ENCODE measurements around the gene ACAA2.

Gene ACAA2

DNA sequence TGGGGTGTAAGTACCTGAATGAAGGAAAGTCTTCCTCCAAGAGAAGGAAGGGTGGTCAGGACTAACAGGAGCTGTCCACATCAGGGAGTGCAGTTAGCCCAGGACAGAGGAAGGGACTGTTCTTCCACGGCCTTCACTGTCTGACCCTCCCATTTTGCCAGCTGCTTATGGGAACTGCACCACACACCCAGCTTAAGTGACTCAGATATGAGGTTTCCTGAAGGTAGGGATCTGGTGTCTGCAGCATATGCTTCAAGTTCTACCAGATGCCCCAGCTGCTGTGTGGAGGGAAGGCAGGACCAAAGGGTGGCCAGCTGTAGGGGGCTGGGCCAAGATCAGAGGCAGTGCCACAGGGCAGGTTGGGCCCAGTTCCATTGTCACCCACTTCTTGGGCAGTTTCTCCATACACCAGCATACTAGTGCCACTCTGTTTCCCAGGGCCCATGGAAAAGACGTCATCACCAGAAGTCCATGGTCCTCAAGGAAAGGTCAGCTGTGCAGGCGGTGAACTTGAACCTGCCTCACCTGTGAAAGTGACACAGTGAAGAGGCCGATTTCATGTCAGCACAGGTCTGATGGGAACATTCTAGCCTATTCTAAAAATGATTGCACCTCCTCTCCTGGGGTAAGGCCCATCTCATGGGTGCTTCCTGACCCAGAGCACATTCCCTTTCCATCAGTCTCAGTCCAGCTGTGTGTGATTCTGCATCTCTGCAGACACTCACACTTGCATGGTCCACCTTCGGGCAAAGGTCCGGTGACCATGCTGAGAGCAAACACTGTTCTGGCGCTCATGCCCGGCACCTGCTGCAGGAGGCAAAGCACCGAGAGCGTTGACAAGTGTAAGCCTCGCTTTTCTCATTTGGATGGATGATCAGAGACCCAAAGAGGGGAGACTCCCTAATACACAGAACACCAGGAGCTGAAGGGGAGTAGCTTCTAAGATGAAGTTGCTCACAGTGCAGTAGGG is 68.0 kb downstream of the ACAA2 start:
- ATAC-seq (ENCODE audit: insufficient read depth, low read depth) (no peak), DNase-seq (no peak)
- H3K27me3 ChIP-seq (ENCODE audit: insufficient read depth, low read length, poor library complexity): peaks cover 8% of the 10 kb centered on the region
- no peaks in the 10 kb centered on the region for H3K79me2 ChIP-seq (ENCODE audit: insufficient read depth, low read length)
- H3K36me3 ChIP-seq (ENCODE audit: insufficient read depth, low read length): no peaks in the 10 kb centered on the region
- no peaks in the 10 kb centered on the region for H4K20me1 ChIP-seq (ENCODE audit: insufficient read depth, low read length)
- no peak for TF ChIP-seq EZH2 (IDR thresholded peaks at IDR 0.05; ENCODE audit: borderline replicate concordance, low read depth, low read length, severe bottlenecking)
- TF ChIP-seq, protein P1, sequence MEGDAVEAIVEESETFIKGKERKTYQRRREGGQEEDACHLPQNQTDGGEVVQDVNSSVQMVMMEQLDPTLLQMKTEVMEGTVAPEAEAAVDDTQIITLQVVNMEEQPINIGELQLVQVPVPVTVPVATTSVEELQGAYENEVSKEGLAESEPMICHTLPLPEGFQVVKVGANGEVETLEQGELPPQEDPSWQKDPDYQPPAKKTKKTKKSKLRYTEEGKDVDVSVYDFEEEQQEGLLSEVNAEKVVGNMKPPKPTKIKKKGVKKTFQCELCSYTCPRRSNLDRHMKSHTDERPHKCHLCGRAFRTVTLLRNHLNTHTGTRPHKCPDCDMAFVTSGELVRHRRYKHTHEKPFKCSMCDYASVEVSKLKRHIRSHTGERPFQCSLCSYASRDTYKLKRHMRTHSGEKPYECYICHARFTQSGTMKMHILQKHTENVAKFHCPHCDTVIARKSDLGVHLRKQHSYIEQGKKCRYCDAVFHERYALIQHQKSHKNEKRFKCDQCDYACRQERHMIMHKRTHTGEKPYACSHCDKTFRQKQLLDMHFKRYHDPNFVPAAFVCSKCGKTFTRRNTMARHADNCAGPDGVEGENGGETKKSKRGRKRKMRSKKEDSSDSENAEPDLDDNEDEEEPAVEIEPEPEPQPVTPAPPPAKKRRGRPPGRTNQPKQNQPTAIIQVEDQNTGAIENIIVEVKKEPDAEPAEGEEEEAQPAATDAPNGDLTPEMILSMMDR (IDR thresholded peaks at IDR 0.05; ENCODE audit: borderline replicate concordance, extremely low read depth, low read length, poor library complexity, severe bottlenecking): no peak
- no peak overlapping the region for H3K9ac ChIP-seq (ENCODE audit: low read depth, low read length)
- no peaks in the 10 kb centered on the region for H3K9me3 ChIP-seq (ENCODE audit: insufficient read depth, low read length, severe bottlenecking)
- H2AFZ ChIP-seq (ENCODE audit: low read depth, low read length): no peak overlapping the region
- H3K4me1 ChIP-seq (ENCODE audit: insufficient read depth, low read length): no peaks in the 10 kb centered on the region
- no peak overlapping the region for H3K4me2 ChIP-seq (ENCODE audit: insufficient read depth, low read length)
- no peak overlapping the region for H3K27ac ChIP-seq (ENCODE audit: low read length)
- no peak overlapping the region for H3K4me3 ChIP-seq (ENCODE audit: low read depth in 1 of 2, low read length in 2 of 2)

DNA sequence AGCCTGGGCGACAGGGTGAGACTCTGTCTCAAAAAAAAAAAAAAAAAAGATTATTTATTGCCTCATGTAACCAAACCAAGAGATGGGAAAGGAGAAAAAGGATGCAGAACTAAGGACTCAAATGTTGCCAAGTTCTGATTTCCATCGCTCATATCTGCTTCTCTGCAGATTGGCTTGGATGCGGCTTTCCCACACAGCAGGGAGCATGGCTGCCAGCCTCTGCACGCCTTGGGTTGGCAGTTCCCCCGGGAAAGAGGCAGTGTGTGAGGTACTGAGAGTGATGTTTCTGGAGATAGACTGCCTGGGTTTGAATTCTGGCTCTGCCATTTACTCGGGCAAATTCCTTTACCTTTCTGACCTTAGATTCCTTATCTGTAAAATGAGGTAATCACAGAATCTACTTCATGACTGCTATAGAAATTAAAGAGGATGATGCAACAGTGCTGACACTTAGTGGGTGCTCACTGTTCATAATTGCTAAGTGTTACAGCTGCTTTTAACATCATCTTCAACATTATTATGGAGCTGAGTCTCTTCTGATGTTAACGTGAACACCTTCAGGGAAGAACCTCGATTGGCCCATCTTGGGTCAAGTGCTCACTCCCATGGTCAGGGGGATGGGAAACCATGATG is 68.8 kb downstream of the ACAA2 start:
- no peak overlapping the region for H3K4me2 ChIP-seq (ENCODE audit: insufficient read depth, low read length)
- no peak overlapping the region for H3K9ac ChIP-seq (ENCODE audit: low read depth, low read length)
- H3K4me1 ChIP-seq (ENCODE audit: insufficient read depth, low read length): no peaks in the 10 kb centered on the region
- no peak overlapping the region for H2AFZ ChIP-seq (ENCODE audit: low read depth, low read length)
- H3K27ac ChIP-seq (ENCODE audit: low read length): no peak overlapping the region
- H3K4me3 ChIP-seq (ENCODE audit: low read depth in 1 of 2, low read length in 2 of 2): no peak overlapping the region
- H4K20me1 ChIP-seq (ENCODE audit: insufficient read depth, low read length): no peaks in the 10 kb centered on the region
- H3K27me3 ChIP-seq (ENCODE audit: insufficient read depth, low read length, poor library complexity): peaks cover 8% of the 10 kb centered on the region
- H3K9me3 ChIP-seq (ENCODE audit: insufficient read depth, low read length, severe bottlenecking): no peaks in the 10 kb centered on the region
- no peak for ATAC-seq (ENCODE audit: insufficient read depth, low read depth)
- H3K79me2 ChIP-seq (ENCODE audit: insufficient read depth, low read length): no peaks in the 10 kb centered on the region
- no peak for TF ChIP-seq EZH2 (IDR thresholded peaks at IDR 0.05; ENCODE audit: borderline replicate concordance, low read depth, low read length, severe bottlenecking)
- TF ChIP-seq, protein P1 (IDR thresholded peaks at IDR 0.05; ENCODE audit: borderline replicate concordance, extremely low read depth, low read length, poor library complexity, severe bottlenecking): no peak
- no peaks in the 10 kb centered on the region for H3K36me3 ChIP-seq (ENCODE audit: insufficient read depth, low read length)
- no peak for DNase-seq

DNA sequence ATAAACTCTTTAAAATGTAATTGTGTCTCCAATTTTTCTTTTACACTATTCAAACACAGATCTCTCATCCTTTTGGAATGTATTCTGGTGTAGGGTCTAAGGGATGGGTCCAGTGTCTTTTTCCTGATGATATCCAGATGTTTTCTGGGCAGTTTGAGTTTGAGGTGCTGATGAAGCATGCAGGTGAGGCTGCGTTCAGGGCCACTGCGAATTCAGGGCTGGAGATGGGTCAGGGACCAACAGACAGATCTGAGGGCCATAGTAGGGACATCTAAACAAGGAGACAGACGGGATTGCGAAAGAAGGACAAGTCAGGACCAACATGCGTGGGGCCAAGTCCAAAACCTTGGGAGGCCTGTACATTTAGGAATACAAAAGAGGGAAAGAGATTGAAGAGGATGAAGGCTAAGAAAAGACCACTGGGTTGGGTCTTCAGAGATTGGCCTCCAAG is 70.2 kb downstream of the ACAA2 start:
- no peaks in the 10 kb centered on the region for H3K4me1 ChIP-seq (ENCODE audit: insufficient read depth, low read length)
- no peak overlapping the region for H2AFZ ChIP-seq (ENCODE audit: low read depth, low read length)
- peaks cover 8% of the 10 kb centered on the region for H3K27me3 ChIP-seq (ENCODE audit: insufficient read depth, low read length, poor library complexity)
- H4K20me1 ChIP-seq (ENCODE audit: insufficient read depth, low read length): no peaks in the 10 kb centered on the region
- no peaks in the 10 kb centered on the region for H3K79me2 ChIP-seq (ENCODE audit: insufficient read depth, low read length)
- no peak for DNase-seq
- H3K9me3 ChIP-seq (ENCODE audit: insufficient read depth, low read length, severe bottlenecking): no peaks in the 10 kb centered on the region
- TF ChIP-seq, protein P1 (IDR thresholded peaks at IDR 0.05; ENCODE audit: borderline replicate concordance, extremely low read depth, low read length, poor library complexity, severe bottlenecking): no peak
- no peak for TF ChIP-seq EZH2 (IDR thresholded peaks at IDR 0.05; ENCODE audit: borderline replicate concordance, low read depth, low read length, severe bottlenecking)
- no peaks in the 10 kb centered on the region for H3K36me3 ChIP-seq (ENCODE audit: insufficient read depth, low read length)
- no peak overlapping the region for H3K4me2 ChIP-seq (ENCODE audit: insufficient read depth, low read length)
- no peak for ATAC-seq (ENCODE audit: insufficient read depth, low read depth)
- no peak overlapping the region for H3K4me3 ChIP-seq (ENCODE audit: low read depth in 1 of 2, low read length in 2 of 2)
- no peak overlapping the region for H3K27ac ChIP-seq (ENCODE audit: low read length)
- no peak overlapping the region for H3K9ac ChIP-seq (ENCODE audit: low read depth, low read length)
